Stimulated activated CD8-positive, alpha-beta memory T cell treated with anti-CD3 and anti-CD28 coated beads, Interleukin-12 subunit alpha, Interleukin-12 subunit beta, amount 100 ng/mL, for 1 hour (primary cell): ENCODE data around the gene RLF.

ENCODE experiments used
- DNase-seq: peaks from one replicate; pipeline ENCODE4 v3.0.0-alpha.2; 2020; ENCODE audit warnings: low read depth

Gene RLF

GRCh38 chr1:40273547-40274166 is 112.5 kb downstream of the RLF start:
- DNase-seq = no peak

GRCh38 chr1:40274331-40274730 is 113.1 kb downstream of the RLF start:
- no peak for DNase-seq

GRCh38 chr1:40276122-40276521 is 114.9 kb downstream of the RLF start:
- no peak for DNase-seq

GRCh38 chr1:40281853-40282252 is 120.7 kb downstream of the RLF start:
- no peak for DNase-seq
